BLaER1 treated with 17β-estradiol and CSF1 and Interleukin-3, amounts not matched to agents 10 nM and 100 nM (cell line): Measurements from ENCODE around the gene LMOD1.

Source experiments
- H3K27ac ChIP-seq, 11 experiments: shearing (Covaris generic); formaldehyde crosslinking; 2 replicates each; pipeline ENCODE4 v1.8.1; 2022
- H3K27me3 ChIP-seq, 11 experiments: shearing (Covaris generic); formaldehyde crosslinking; 2 replicates each; pipeline ENCODE4 v1.8.1; 2022
- H3K36me3 ChIP-seq, 11 experiments: shearing (Covaris generic); formaldehyde crosslinking; 2 replicates each; pipeline ENCODE4 v1.8.1; 2022
- H3K4me1 ChIP-seq, 10 experiments: shearing (Covaris generic); formaldehyde crosslinking; 2 replicates each; pipeline ENCODE4 v1.8.1; 2022
- H3K4me2 ChIP-seq, 11 experiments: shearing (Covaris generic); formaldehyde crosslinking; 2 replicates each; pipeline ENCODE4 v1.8.1; 2022
- H3K4me3 ChIP-seq, 10 experiments: shearing (Covaris generic); formaldehyde crosslinking; 2 replicates each; pipeline ENCODE4 v1.8.1; 2022
- H3K9ac ChIP-seq, 11 experiments: shearing (Covaris generic); formaldehyde crosslinking; 2 replicates each; pipeline ENCODE4 v1.8.1; 2022
- H3K9me3 ChIP-seq, 11 experiments: shearing (Covaris generic); formaldehyde crosslinking; replicated peaks in 1 of 11; 2 replicates each; pipeline ENCODE4 v1.8.1; 2022
- H4K20me1 ChIP-seq, 11 experiments: shearing (Covaris generic); formaldehyde crosslinking; 2 replicates each; pipeline ENCODE4 v1.8.1; 2022
- Cebpa-rat ChIP-seq, 11 experiments: shearing (Covaris generic); IDR thresholded peaks; 2 replicates each; pipeline ENCODE4 v1.8.1; 2022

The LMOD1 gene

GRCh38 chr1:201955009-201955728 lies 8.8 kb upstream of the LMOD1 start, which contains the start of gene TIMM17A:
Gene TIMM17A, plus strand, starts transcription at chr1:201955503. Its CDS starts 24 bp downstream, at chr1:201955527.
- H3K4me1 ChIP-seq, result peaks cover 13 to 22% (median 19%) of the 10 kb centered on the region in 10 experiments
- TF ChIP-seq Cebpa-rat (IDR thresholded peaks at IDR 0.05), result no peak
- H3K27ac ChIP-seq, result peak within 1 kb of the TSS; percentile 82 to 95 (median 91)
- no peaks in the 10 kb centered on the region for H3K9me3 ChIP-seq
- peak within 1 kb of the TSS; percentile 83 to 92 (median 89) for H3K4me2 ChIP-seq
- no peaks in the 10 kb centered on the region for H3K27me3 ChIP-seq
- peaks cover 0 to 32% (median 21%) of the 10 kb centered on the region in 11 experiments; a peak in 19 of 22 replicates for H4K20me1 ChIP-seq
- H3K4me3 ChIP-seq, result peak within 1 kb of the TSS; percentile 80 to 92 (median 88)
- peak within 1 kb of the TSS; percentile 90 to 96 (median 93) for H3K9ac ChIP-seq
- H3K36me3 ChIP-seq, result peaks cover 31 to 34% (median 33%) of the 10 kb centered on the region in 11 experiments

GRCh38 chr1:201954263-201955008 lies 8.1 kb upstream of the LMOD1 start:
- Histone ChIP-seq H3K4me2 (peak overlapping the region; percentile 57 to 92 (median 74)), H3K9ac (peak overlapping the region; percentile 90 to 96 (median 93)), H3K9me3 (no peaks in the 10 kb centered on the region), H4K20me1 (peaks cover 0 to 25% (median 17%) of the 10 kb centered on the region in 11 experiments; a peak in 16 of 22 replicates), H3K27me3 (no peaks in the 10 kb centered on the region), H3K36me3 (peaks cover 24 to 27% (median 26%) of the 10 kb centered on the region in 11 experiments), H3K4me3 (peak overlapping the region; percentile 80 to 92 (median 88)), H3K27ac (peak overlapping the region; percentile 82 to 95 (median 91)), H3K4me1 (peaks cover 13 to 25% (median 20%) of the 10 kb centered on the region in 10 experiments)
- TF ChIP-seq Cebpa-rat (IDR thresholded peaks at IDR 0.05), result no peak

- Histone ChIP-seq H3K4me2 (peak overlapping the region in 4 of 11 experiments; percentile 7 to 37 (median 28); a peak in 6 of 22 replicates), H3K9ac (no peak overlapping the region), H3K36me3 (no peaks in the 10 kb centered on the region), H3K9me3 (peaks cover 0 to 7% (median 0%) of the 10 kb centered on the region in 11 experiments; a peak in 1 of 22 replicates), H3K4me1 (peaks cover 0 to 17% (median 6%) of the 10 kb centered on the region in 10 experiments; a peak in 12 of 20 replicates), H3K27me3 (peaks cover 40 to 45% (median 42%) of the 10 kb centered on the region in 11 experiments), H3K4me3 (no peak overlapping the region), H3K27ac (no peak overlapping the region), H4K20me1 (0 out of 22 replicates have a peak, but pooled peaks cover 0 to 4% (median 0%) of the 10 kb centered on the region in 11 experiments)
- TF ChIP-seq Cebpa-rat (IDR thresholded peaks at IDR 0.05), result no peak
Measured at GRCh38 chr1:201949491-201949890, 3.1 kb upstream of the LMOD1 start.

- H3K4me1 ChIP-seq, result peaks cover 0 to 13% (median 5%) of the 10 kb centered on the region in 10 experiments; a peak in 5 of 20 replicates
- no peak overlapping the region for H3K4me3 ChIP-seq
- no peak overlapping the region for H3K27ac ChIP-seq
- peaks cover 40 to 55% (median 53%) of the 10 kb centered on the region in 11 experiments for H3K27me3 ChIP-seq
- TF ChIP-seq Cebpa-rat (IDR thresholded peaks at IDR 0.05), result no peak
- H3K4me2 ChIP-seq, result no peak overlapping the region
- H3K9me3 ChIP-seq, result peaks cover 0 to 7% (median 0%) of the 10 kb centered on the region in 11 experiments; a peak in 1 of 22 replicates
- H3K9ac ChIP-seq, result no peak overlapping the region
- 0 out of 22 replicates have a peak, but pooled peaks cover 0 to 4% (median 0%) of the 10 kb centered on the region in 11 experiments for H4K20me1 ChIP-seq
- H3K36me3 ChIP-seq, result no peaks in the 10 kb centered on the region
Measured at GRCh38 chr1:201947697-201948008, 1.3 kb upstream of the LMOD1 start.

- H4K20me1 ChIP-seq, result 0 out of 22 replicates have a peak, but pooled peaks cover 0 to 4% (median 0%) of the 10 kb centered on the region in 11 experiments
- H3K9me3 ChIP-seq, result peaks cover 0 to 7% (median 0%) of the 10 kb centered on the region in 11 experiments; a peak in 1 of 22 replicates
- 0 out of 22 replicates have a peak overlapping the region, but pooled peaks of 1 of the 11 experiments have one; percentile 29 for H3K4me2 ChIP-seq
- TF ChIP-seq Cebpa-rat (IDR thresholded peaks at IDR 0.05), result no peak
- peaks cover 0 to 13% (median 5%) of the 10 kb centered on the region in 10 experiments; a peak in 5 of 20 replicates for H3K4me1 ChIP-seq
- H3K4me3 ChIP-seq, result no peak overlapping the region
- H3K9ac ChIP-seq, result no peak overlapping the region
- H3K27ac ChIP-seq, result no peak overlapping the region
- no peaks in the 10 kb centered on the region for H3K36me3 ChIP-seq
- peaks cover 40 to 55% (median 53%) of the 10 kb centered on the region in 11 experiments for H3K27me3 ChIP-seq
Measured at GRCh38 chr1:201945863-201946223, 505 bp downstream of the LMOD1 start.

- Histone ChIP-seq H4K20me1 (0 out of 22 replicates have a peak, but pooled peaks cover 0 to 4% (median 0%) of the 10 kb centered on the region in 11 experiments), H3K9me3 (peaks cover 0 to 7% (median 0%) of the 10 kb centered on the region in 11 experiments; a peak in 1 of 22 replicates), H3K4me2 (peak overlapping the region in 7 of 11 experiments; percentile 0 to 29 (median 8); a peak in 8 of 22 replicates), H3K36me3 (no peaks in the 10 kb centered on the region), H3K27ac (no peak overlapping the region), H3K27me3 (peaks cover 40 to 55% (median 53%) of the 10 kb centered on the region in 11 experiments), H3K4me1 (peaks cover 0 to 13% (median 5%) of the 10 kb centered on the region in 10 experiments; a peak in 5 of 20 replicates), H3K9ac (no peak overlapping the region), H3K4me3 (no peak overlapping the region)
- no peak for TF ChIP-seq Cebpa-rat (IDR thresholded peaks at IDR 0.05)
Measured at GRCh38 chr1:201945157-201945556, 1.2 kb downstream of the LMOD1 start.

GRCh38 chr1:201944639-201945038 lies 1.7 kb downstream of the LMOD1 start:
- H3K36me3 ChIP-seq, result no peaks in the 10 kb centered on the region
- H3K9ac ChIP-seq, result no peak overlapping the region
- H3K4me2 ChIP-seq, result peak overlapping the region in 1 of 11 experiments; percentile 28; a peak in 1 of 22 replicates
- H3K4me1 ChIP-seq, result peaks cover 0 to 12% (median 5%) of the 10 kb centered on the region in 10 experiments; a peak in 5 of 20 replicates
- no peak overlapping the region for H3K27ac ChIP-seq
- peaks cover 40 to 55% (median 53%) of the 10 kb centered on the region in 11 experiments for H3K27me3 ChIP-seq
- peaks cover 0 to 7% (median 0%) of the 10 kb centered on the region in 11 experiments; a peak in 1 of 22 replicates for H3K9me3 ChIP-seq
- 0 out of 22 replicates have a peak, but pooled peaks cover 0 to 4% (median 0%) of the 10 kb centered on the region in 11 experiments for H4K20me1 ChIP-seq
- no peak for TF ChIP-seq Cebpa-rat (IDR thresholded peaks at IDR 0.05)
- H3K4me3 ChIP-seq, result no peak overlapping the region

- Histone ChIP-seq H3K4me3 (no peak overlapping the region), H4K20me1 (0 out of 22 replicates have a peak, but pooled peaks cover 0 to 4% (median 0%) of the 10 kb centered on the region in 11 experiments)
Measured at GRCh38 chr1:201944002-201944401, 2.3 kb downstream of the LMOD1 start.

More at GRCh38 chr1:201944002-201944401, 2.3 kb downstream of the LMOD1 start:
- Histone ChIP-seq H3K27me3 (peaks cover 40 to 55% (median 53%) of the 10 kb centered on the region in 11 experiments), H3K9ac (no peak overlapping the region), H3K4me2 (no peak overlapping the region), H3K4me1 (peaks cover 0 to 7% (median 2%) of the 10 kb centered on the region in 10 experiments; a peak in 3 of 20 replicates), H3K27ac (no peak overlapping the region), H3K9me3 (peaks cover 0 to 7% (median 0%) of the 10 kb centered on the region in 11 experiments; a peak in 1 of 22 replicates), H3K36me3 (no peaks in the 10 kb centered on the region)
- no peak for TF ChIP-seq Cebpa-rat (IDR thresholded peaks at IDR 0.05)
